ENCODE measurements around the gene RPL27A. TPM values are rescaled to one million over a fixed set of nuclear protein-coding genes. Genes with fewer than 3 reads are reported as not detected.

RPL27A gene
- total RNA-seq, 2 donors from 2014 or later, result 701 to 1,045 TPM

- TF ChIP-seq, protein P1, sequence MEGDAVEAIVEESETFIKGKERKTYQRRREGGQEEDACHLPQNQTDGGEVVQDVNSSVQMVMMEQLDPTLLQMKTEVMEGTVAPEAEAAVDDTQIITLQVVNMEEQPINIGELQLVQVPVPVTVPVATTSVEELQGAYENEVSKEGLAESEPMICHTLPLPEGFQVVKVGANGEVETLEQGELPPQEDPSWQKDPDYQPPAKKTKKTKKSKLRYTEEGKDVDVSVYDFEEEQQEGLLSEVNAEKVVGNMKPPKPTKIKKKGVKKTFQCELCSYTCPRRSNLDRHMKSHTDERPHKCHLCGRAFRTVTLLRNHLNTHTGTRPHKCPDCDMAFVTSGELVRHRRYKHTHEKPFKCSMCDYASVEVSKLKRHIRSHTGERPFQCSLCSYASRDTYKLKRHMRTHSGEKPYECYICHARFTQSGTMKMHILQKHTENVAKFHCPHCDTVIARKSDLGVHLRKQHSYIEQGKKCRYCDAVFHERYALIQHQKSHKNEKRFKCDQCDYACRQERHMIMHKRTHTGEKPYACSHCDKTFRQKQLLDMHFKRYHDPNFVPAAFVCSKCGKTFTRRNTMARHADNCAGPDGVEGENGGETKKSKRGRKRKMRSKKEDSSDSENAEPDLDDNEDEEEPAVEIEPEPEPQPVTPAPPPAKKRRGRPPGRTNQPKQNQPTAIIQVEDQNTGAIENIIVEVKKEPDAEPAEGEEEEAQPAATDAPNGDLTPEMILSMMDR (IDR thresholded peaks at IDR 0.05), result no peak
- H3K9me3 ChIP-seq, result no peaks in the 10 kb centered on the region
- no peak overlapping the region for H3K4me3 ChIP-seq
- H3K4me1 ChIP-seq, result peaks cover 15% of the 10 kb centered on the region
- intact Hi-C loops (cut with DNase I), result no loop called here
- peak overlapping the region; percentile 70 for H3K27ac ChIP-seq
- H3K36me3 ChIP-seq, result no peaks in the 10 kb centered on the region
- no peaks in the 10 kb centered on the region for H3K27me3 ChIP-seq
- peak; percentile 82 for DNase-seq
- H3K9ac ChIP-seq (ENCODE audit: low read depth in 2 of 2, low read length in 2 of 2), result peak overlapping the region; percentile 42 to 51
Measured at GRCh38 chr11:8720868-8721608, 38.4 kb downstream of the RPL27A start.

- Histone ChIP-seq H3K36me3 (no peaks in the 10 kb centered on the region), H3K4me3 (no peak overlapping the region), H3K9me3 (no peaks in the 10 kb centered on the region), H3K27ac (peak overlapping the region; percentile 70), H3K9ac (ENCODE audit: low read depth in 2 of 2, low read length in 2 of 2) (peak overlapping the region; percentile 42 to 51), H3K27me3 (no peaks in the 10 kb centered on the region), H3K4me1 (peaks cover 15% of the 10 kb centered on the region)
- TF ChIP-seq, protein P1 (IDR thresholded peaks at IDR 0.05), result no peak
- intact Hi-C loops (cut with DNase I), result no loop called here
- peak; percentile 49 for DNase-seq
Measured at GRCh38 chr11:8721609-8722500, 39.3 kb downstream of the RPL27A start.

DNA sequence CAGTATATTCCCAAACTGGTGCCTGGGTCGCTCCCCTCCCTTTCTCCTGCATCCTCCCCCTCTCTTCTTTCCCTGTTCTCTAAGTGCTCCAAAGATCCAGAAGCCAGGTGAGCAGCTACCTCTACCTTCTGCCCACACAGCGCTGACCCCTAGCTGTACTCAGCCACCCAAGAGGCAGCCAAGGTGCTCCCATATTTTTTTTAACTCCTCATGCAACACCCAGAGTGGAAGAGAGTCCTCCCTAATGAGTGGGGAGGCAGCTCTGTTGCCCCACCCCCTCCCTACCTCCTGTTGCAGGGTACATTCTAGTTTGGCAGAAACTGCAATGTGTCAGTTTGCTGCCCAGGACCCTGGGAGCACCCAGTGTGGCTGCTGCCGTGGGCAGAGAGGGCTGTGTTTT, 40.2 kb downstream of the RPL27A start:
- Histone ChIP-seq H3K36me3 (no peaks in the 10 kb centered on the region), H3K9me3 (no peaks in the 10 kb centered on the region), H3K27ac (peak overlapping the region; percentile 70), H3K9ac (ENCODE audit: low read depth in 2 of 2, low read length in 2 of 2) (peak overlapping the region; percentile 13 to 42), H3K4me1 (peaks cover 15% of the 10 kb centered on the region), H3K4me3 (no peak overlapping the region), H3K27me3 (no peaks in the 10 kb centered on the region)
- intact Hi-C loops (cut with DNase I), result no loop called here
- TF ChIP-seq, protein P1 (IDR thresholded peaks at IDR 0.05), result no peak
- no peak for DNase-seq

- TF ChIP-seq, protein P1 (IDR thresholded peaks at IDR 0.05), result no peak
- no peak overlapping the region for H3K4me3 ChIP-seq
- DNase-seq, result no peak
- H3K36me3 ChIP-seq, result no peaks in the 10 kb centered on the region
- intact Hi-C loops (cut with DNase I), result no loop called here
- no peaks in the 10 kb centered on the region for H3K27me3 ChIP-seq
- H3K4me1 ChIP-seq, result peaks cover 15% of the 10 kb centered on the region
- no peaks in the 10 kb centered on the region for H3K9me3 ChIP-seq
- H3K27ac ChIP-seq, result no peak overlapping the region
- H3K9ac ChIP-seq (ENCODE audit: low read depth in 2 of 2, low read length in 2 of 2), result no peak overlapping the region
Measured at GRCh38 chr11:8723711-8724110, 41.1 kb downstream of the RPL27A start.

DNA sequence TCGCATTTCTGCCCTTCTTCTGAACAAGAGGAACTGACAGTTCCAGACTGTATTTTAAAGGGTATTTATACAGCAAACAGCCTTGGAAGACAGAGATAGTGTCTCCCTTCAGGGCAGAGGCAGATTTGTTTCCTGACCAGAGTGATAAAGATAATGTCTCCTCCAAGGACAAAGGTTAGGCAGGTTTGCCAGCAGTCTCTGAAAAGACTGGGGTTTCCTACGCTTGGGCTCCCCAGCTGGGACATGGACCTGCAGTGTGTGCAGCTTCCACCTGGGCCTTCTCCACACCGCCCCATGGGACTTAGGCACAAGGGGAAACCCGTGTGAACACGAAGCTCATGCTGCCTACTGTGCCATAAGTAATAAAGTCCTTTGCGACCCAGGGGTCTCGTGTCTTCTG, 42.1 kb downstream of the RPL27A start:
- no peak overlapping the region for H3K9ac ChIP-seq (ENCODE audit: low read depth in 2 of 2, low read length in 2 of 2)
- peak overlapping the region; percentile 21 for H3K27ac ChIP-seq
- no peaks in the 10 kb centered on the region for H3K9me3 ChIP-seq
- peaks cover 15% of the 10 kb centered on the region for H3K4me1 ChIP-seq
- H3K4me3 ChIP-seq, result no peak overlapping the region
- TF ChIP-seq, protein P1 (IDR thresholded peaks at IDR 0.05), result no peak
- no peak for DNase-seq
- intact Hi-C loops (cut with DNase I), result no loop called here
- no peaks in the 10 kb centered on the region for H3K27me3 ChIP-seq
- H3K36me3 ChIP-seq, result no peaks in the 10 kb centered on the region

All from colonic mucosa (tissue), 4 donors.